Measurements from ENCODE around the gene KRTAP4-16.
"Not testable (repeated sequence)": the region's sequence is repeated elsewhere in the genome, so short reads cannot be mapped to it uniquely, and the experiment has no call there.

DNA sequence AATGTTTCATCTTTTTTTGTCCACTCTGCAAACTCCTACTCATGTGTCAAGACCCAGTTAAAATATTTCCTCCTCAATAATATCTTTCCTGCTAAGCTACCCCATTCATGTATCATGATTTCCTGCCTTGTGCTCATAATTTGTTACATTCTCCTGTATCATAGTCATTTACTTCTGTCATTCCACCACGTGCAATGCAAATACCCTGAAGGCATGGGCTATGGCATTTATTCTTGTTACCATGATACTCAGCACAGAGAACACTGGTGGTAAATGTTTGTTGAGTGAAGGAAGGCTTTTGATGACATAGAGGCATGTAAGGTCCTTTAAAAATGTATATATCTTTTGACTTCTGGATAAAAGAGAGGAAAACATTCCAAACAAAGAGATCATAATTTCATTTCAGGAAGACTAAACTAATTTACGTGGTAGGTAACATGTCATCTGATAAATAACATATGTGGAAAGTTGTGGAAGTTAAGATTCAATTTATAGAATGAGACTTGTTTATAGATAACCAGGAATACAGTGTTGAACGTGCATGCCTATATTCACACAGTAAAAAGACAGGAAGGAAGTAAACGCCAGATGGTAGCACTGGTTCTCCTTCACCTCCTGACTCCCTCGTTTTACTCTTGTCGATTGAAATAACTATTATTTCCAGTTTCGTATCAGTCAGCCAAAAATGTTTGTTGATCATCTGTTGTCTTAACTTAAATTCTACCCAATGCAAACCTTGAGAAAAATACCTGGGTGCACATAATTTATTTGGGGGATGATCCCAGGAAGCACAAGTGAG, 2.1 kb downstream of the KRTAP4-16 start:
- TF ChIP-seq, protein P1, sequence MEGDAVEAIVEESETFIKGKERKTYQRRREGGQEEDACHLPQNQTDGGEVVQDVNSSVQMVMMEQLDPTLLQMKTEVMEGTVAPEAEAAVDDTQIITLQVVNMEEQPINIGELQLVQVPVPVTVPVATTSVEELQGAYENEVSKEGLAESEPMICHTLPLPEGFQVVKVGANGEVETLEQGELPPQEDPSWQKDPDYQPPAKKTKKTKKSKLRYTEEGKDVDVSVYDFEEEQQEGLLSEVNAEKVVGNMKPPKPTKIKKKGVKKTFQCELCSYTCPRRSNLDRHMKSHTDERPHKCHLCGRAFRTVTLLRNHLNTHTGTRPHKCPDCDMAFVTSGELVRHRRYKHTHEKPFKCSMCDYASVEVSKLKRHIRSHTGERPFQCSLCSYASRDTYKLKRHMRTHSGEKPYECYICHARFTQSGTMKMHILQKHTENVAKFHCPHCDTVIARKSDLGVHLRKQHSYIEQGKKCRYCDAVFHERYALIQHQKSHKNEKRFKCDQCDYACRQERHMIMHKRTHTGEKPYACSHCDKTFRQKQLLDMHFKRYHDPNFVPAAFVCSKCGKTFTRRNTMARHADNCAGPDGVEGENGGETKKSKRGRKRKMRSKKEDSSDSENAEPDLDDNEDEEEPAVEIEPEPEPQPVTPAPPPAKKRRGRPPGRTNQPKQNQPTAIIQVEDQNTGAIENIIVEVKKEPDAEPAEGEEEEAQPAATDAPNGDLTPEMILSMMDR (IDR thresholded peaks at IDR 0.05): not testable (repeated sequence)
- not testable (repeated sequence) for TF ChIP-seq POLR2A (IDR thresholded peaks at IDR 0.05)
